A673 (cell line): ENCODE measurements around the gene RETREG2.
A peak's percentile ranks its signal among the peaks of the same experiment; 100 is the strongest.

Experiments used
- EZH2 ChIP-seq: fragments of 200-600 bp; sonication (generic); IDR thresholded peaks from 2 replicates; pipeline ENCODE4 v1.6.1; 2017; ENCODE audit warnings: borderline replicate concordance, low read depth, mild to moderate bottlenecking, mixed read lengths, antibody characterized with exemption, low read length; ENCODE audit not compliant: poor library complexity, severe bottlenecking
- TF ChIP-seq, protein P1 (sequence below): fragments of 300-800, 200-600 bp; sonication (generic); conservative IDR thresholded peaks from 2 replicates; pipeline ENCODE4 v1.5.1; 2017; ENCODE audit warnings: low read depth, mild to moderate bottlenecking, antibody characterized with exemption, low read length, moderate library complexity, mixed read lengths

DNA sequence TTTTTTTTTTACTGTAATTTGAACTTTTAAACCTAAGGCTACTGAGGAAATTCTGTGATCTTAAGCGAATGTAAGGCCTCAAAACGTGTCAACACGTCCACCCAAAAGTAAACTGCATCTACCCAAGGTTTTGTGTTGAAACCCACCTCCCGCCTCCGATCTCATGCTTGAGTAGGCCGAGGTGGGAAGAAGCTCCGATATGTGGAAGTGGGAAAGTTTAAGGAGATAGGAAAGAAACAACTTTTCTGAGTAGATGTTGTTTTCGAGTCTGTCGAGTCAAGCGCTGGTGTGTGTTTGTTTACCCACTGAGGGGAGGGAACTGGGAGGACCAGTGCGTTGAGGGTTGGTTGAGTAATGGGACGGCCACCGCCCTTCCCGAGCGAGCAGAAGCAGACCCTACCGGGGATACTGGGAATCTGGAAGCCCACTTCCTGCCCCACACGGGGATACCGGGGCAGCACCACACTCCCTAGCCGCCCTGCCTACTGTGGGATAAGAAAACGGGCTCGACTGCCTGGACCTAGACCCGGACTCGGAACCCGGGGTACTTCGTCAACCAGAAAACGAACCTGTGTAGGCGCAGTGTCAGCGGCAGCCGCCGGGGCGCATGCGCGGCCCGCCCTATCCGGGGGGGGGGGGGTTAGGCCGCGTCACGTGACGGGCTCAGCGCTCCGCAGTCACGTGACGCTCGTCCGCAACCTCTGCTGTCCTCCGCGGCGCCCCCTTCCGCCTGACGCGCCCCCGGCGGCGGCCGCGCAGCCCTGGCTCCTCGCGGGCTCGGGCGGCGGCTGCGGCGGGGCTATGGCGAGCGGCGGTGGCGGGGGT lies at the start of gene RETREG2:
- no peak for TF ChIP-seq EZH2
- TF ChIP-seq, protein P1, sequence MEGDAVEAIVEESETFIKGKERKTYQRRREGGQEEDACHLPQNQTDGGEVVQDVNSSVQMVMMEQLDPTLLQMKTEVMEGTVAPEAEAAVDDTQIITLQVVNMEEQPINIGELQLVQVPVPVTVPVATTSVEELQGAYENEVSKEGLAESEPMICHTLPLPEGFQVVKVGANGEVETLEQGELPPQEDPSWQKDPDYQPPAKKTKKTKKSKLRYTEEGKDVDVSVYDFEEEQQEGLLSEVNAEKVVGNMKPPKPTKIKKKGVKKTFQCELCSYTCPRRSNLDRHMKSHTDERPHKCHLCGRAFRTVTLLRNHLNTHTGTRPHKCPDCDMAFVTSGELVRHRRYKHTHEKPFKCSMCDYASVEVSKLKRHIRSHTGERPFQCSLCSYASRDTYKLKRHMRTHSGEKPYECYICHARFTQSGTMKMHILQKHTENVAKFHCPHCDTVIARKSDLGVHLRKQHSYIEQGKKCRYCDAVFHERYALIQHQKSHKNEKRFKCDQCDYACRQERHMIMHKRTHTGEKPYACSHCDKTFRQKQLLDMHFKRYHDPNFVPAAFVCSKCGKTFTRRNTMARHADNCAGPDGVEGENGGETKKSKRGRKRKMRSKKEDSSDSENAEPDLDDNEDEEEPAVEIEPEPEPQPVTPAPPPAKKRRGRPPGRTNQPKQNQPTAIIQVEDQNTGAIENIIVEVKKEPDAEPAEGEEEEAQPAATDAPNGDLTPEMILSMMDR: 0 out of 2 replicates have a peak, but pooled peaks have one; percentile 31
